ENCODE measurements around the gene P2RX6.
"Not testable (repeated sequence)": the region's sequence is repeated elsewhere in the genome, so short reads cannot be mapped to it uniquely, and the experiment has no call there.

Gene P2RX6

DNA sequence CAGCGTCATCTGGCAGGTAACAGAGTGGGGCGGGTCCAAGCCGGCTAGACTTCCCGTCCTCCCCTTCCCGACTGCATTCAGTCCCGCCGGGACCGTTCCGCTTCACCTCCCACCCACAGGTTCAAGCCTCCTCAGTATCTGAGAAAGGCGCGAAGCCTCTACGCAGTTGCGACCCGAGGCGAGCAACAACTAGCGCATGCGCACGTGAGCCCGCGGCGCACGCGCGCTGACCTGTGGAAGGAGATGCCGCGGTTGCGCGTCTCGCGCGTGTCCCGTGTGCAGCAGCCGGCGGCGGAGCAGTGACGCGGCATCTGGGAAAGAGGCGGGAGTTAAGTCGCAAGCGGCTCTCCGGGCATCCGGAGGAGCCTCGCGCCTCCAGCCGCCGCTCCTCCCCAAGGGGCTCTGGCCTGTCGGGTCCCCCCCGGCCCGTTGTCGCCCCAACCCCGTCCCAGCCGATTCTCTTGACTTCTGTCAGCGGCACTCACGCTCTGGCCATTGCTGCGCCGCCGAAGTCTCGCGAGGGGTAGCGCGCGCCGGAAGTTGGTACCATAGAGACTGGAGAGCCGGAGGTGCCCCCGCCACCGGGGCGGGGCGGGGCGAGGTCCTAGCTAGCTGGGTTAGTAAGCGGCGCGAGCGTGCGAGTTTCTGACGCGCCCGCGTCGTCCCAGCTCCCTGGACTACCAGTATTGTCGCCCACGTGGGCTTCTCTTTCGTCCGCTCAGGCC, 13.2 kb upstream of the P2RX6 start, which contains the start of gene THAP7:
Gene THAP7 (minus strand): TSS at position 518 of the 725 bp plus-strand sequence. CDS start 207 bp downstream, at position 311.
- peaks cover 8 to 26% of the 10 kb centered on the region in 2 donors for H3K36me3 ChIP-seq (ENCODE audit: control insufficient read depth in 2 of 2, insufficient read depth in 2 of 2, low read length in 2 of 2)
- H3K9ac ChIP-seq (ENCODE audit: low read depth in 1 of 2, low read length in 2 of 2), result peak within 1 kb of the TSS; percentile 90 to 91
- no peaks in the 10 kb centered on the region for H3K27me3 ChIP-seq (ENCODE audit: control insufficient read depth in 2 of 2, insufficient read depth in 2 of 2, low read length in 2 of 2)
- H3K4me1 ChIP-seq (ENCODE audit: control insufficient read depth in 2 of 2, insufficient read depth in 2 of 2, low read length in 2 of 2), result peaks cover 22 to 26% of the 10 kb centered on the region in 2 donors
- peak within 1 kb of the TSS; percentile 91 to 93 for H3K4me3 ChIP-seq (ENCODE audit: low read length in 2 of 2)
- H3K9me3 ChIP-seq (ENCODE audit: control insufficient read depth in 2 of 2, low read length in 2 of 2), result no peaks in the 10 kb centered on the region
- H3K27ac ChIP-seq (ENCODE audit: low read depth in 2 of 2, low read length in 2 of 2), result peak within 1 kb of the TSS; percentile 99

DNA sequence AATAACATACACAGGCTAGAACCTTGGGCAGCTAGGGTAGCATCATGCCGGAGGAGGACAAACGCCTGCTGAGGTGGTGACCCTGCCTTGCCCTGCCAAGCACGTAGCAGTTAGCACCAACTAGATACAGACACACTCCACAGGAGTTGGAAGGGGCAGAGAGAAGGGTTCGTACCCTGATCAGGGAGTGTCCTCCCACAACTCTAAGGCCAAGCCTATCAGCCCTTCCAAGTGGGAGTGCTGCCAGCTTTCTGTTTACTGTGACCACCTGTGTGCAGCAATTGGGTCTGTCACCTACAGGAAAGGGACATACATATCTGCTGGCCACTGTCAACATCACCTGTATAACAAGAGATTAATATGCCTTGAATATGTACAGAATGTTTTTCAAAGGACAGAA, 11.2 kb upstream of the P2RX6 start:
- H3K9ac ChIP-seq (ENCODE audit: low read depth in 1 of 2, low read length in 2 of 2), result no peak overlapping the region
- H3K27me3 ChIP-seq (ENCODE audit: control insufficient read depth in 2 of 2, insufficient read depth in 2 of 2, low read length in 2 of 2), result no peaks in the 10 kb centered on the region
- H3K36me3 ChIP-seq (ENCODE audit: control insufficient read depth in 2 of 2, insufficient read depth in 2 of 2, low read length in 2 of 2), result peaks cover 5 to 12% of the 10 kb centered on the region in 2 donors
- no peak overlapping the region for H3K27ac ChIP-seq (ENCODE audit: low read depth in 2 of 2, low read length in 2 of 2)
- H3K4me1 ChIP-seq (ENCODE audit: control insufficient read depth in 2 of 2, insufficient read depth in 2 of 2, low read length in 2 of 2), result peaks cover 22 to 26% of the 10 kb centered on the region in 2 donors
- H3K9me3 ChIP-seq (ENCODE audit: control insufficient read depth in 2 of 2, low read length in 2 of 2), result no peaks in the 10 kb centered on the region
- no peak overlapping the region for H3K4me3 ChIP-seq (ENCODE audit: low read length in 2 of 2)

DNA sequence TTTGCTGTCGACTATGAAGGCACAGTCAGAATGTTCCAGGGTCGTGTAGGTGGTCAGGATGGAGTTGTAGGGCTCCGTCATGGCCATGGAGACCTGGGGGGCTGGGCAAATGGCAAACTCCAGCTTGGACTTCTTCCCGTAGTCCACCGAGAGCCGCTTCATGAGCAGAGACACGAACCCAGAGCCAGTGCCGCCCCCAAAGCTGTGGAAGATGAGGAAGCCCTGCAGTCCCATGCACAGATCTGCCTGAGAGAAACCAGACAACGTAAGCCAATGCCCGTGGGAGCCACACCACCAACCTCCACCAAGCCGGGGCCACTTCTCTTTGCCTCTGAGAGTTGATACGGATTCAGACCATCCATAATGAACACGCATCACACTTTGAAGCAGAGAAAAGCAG, 5.8 kb upstream of the P2RX6 start:
- not testable (repeated sequence) for H3K4me3 ChIP-seq (ENCODE audit: low read length in 2 of 2); H3K27ac ChIP-seq (ENCODE audit: low read depth in 2 of 2, low read length in 2 of 2); H3K27me3 ChIP-seq (ENCODE audit: control insufficient read depth in 2 of 2, insufficient read depth in 2 of 2, low read length in 2 of 2); H3K36me3 ChIP-seq (ENCODE audit: control insufficient read depth in 2 of 2, insufficient read depth in 2 of 2, low read length in 2 of 2); H3K4me1 ChIP-seq (ENCODE audit: control insufficient read depth in 2 of 2, insufficient read depth in 2 of 2, low read length in 2 of 2); H3K9me3 ChIP-seq (ENCODE audit: control insufficient read depth in 2 of 2, low read length in 2 of 2); H3K9ac ChIP-seq (ENCODE audit: low read depth in 1 of 2, low read length in 2 of 2)

DNA sequence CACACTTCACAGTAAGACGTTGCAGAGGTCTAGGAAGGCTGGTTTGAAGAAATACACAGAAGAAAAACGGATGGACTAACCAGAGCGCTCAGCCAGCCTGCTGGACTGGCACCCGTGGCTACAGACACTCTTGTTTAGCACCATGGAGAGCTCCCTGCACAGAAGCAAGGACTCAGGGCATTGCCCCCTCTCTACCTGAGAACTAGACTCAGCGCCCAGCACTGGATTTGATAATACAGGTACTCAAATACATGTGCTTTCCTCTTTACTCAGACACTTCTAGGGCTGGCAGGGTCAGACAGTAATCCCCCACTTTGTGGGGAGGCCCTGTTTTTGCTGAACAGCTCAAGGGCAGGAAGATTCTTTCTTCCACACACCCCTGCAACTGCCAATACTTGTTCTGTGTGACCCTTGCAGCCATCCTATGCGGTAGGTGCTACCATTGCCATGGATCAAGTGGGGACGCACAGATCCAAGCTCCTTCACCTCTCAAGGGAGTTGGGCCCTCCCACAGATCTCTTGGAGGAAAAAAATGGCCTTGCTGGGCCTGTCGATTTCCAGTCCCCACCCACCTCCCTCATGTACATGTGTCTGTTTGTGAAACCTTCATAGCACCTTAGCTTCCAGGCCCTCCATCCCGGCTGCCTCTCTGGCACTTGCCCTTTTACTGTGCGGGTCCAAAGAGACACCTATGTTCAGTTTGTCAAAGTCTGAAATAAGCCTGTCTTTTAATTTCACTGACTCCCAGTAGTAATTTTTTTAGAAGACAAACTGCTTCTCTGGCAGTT, 5.1 kb upstream of the P2RX6 start:
- H3K9ac ChIP-seq (ENCODE audit: low read depth in 1 of 2, low read length in 2 of 2), result no peak overlapping the region
- no peak overlapping the region for H3K27ac ChIP-seq (ENCODE audit: low read depth in 2 of 2, low read length in 2 of 2)
- peaks cover 10% of the 10 kb centered on the region in 2 donors for H3K4me1 ChIP-seq (ENCODE audit: control insufficient read depth in 2 of 2, insufficient read depth in 2 of 2, low read length in 2 of 2)
- no peak overlapping the region for H3K4me3 ChIP-seq (ENCODE audit: low read length in 2 of 2)
- no peaks in the 10 kb centered on the region for H3K9me3 ChIP-seq (ENCODE audit: control insufficient read depth in 2 of 2, low read length in 2 of 2)
- H3K36me3 ChIP-seq (ENCODE audit: control insufficient read depth in 2 of 2, insufficient read depth in 2 of 2, low read length in 2 of 2), result no peaks in the 10 kb centered on the region
- no peaks in the 10 kb centered on the region for H3K27me3 ChIP-seq (ENCODE audit: control insufficient read depth in 2 of 2, insufficient read depth in 2 of 2, low read length in 2 of 2)

DNA sequence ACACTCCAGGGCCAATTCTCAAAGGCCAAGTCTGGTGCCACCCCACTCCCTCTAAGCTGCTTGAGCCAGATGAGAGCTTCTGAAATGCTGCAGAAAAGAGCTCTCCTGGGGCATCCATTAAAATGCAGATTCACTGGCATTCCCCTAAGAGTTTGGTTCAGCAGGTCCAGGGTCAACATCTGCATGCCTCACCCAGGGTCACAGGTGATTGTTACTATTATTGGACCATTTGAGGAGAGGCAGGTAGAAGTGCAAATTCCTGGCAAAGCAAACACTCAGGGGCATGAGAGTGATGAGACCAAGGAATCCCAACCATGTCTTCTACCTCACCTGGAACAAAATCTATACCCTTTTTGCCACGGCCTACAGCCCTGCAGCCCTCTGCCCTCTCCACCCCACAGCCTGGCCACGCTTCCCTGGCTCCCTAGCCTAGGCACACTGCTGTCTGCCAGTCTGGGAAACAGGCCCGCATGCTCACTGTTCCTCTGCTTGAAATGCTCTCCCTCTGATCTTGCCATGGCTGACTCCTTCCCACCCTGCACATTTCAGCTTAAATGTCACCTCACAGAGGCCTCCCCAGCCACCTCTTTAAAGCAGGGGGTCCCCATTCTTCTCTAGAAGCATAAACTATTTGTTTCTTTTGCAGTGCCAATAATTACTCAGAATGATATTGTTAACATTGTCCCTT, 4.4 kb upstream of the P2RX6 start:
- H3K9ac ChIP-seq (ENCODE audit: low read depth in 1 of 2, low read length in 2 of 2), result no peak overlapping the region
- H3K4me1 ChIP-seq (ENCODE audit: control insufficient read depth in 2 of 2, insufficient read depth in 2 of 2, low read length in 2 of 2), result peaks cover 14 to 16% of the 10 kb centered on the region in 2 donors
- H3K4me3 ChIP-seq (ENCODE audit: low read length in 2 of 2), result no peak overlapping the region
- H3K27ac ChIP-seq (ENCODE audit: low read depth in 2 of 2, low read length in 2 of 2), result no peak overlapping the region
- no peaks in the 10 kb centered on the region for H3K36me3 ChIP-seq (ENCODE audit: control insufficient read depth in 2 of 2, insufficient read depth in 2 of 2, low read length in 2 of 2)
- no peaks in the 10 kb centered on the region for H3K27me3 ChIP-seq (ENCODE audit: control insufficient read depth in 2 of 2, insufficient read depth in 2 of 2, low read length in 2 of 2)
- H3K9me3 ChIP-seq (ENCODE audit: control insufficient read depth in 2 of 2, low read length in 2 of 2), result no peaks in the 10 kb centered on the region

DNA sequence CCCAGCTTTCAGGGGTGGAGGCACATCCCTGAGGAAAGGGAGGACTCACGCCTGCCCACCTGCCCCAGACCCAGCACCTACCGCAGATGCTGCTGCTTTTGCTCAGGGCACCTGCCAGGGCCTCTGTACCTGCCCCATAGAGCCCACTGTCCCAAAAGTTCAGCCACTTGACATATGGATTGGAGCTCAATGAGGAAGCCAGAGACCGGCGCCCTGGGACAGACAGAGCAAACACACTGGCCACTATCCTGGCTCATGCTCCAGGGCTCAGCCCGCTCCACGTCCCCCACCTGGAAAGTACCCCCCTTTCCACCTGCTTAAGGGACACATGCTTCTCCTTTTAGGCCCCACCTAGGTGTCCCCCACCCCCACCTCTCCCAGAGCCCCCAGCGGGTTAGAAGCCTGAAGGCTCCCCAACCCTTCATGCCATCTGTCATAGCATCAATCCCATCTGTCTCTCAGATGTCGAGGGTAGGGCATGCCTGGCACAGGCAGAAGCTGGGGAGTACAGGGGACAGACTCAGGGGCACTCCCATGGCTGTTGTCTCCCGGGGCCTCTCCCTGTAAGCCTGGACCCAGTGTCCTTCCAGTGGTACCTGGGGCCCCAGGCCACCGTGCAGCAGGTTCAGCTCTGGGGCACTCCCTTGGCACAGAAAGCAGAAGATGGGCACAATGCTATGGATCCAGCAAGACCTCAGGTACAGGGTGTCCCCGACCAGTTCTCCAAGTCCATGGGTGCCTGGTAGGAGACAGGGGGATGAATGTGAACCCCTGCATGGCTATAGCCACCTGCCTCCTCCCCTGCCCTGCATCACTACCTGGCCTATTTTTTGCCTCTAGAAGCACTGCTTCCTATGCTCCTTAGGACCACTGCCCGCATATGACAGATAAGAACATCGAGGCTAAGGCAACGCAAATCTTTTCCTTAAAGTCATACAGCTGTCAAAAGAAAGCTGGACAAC, 2.2 kb upstream of the P2RX6 start:
- Histone ChIP-seq H3K27ac (ENCODE audit: low read depth in 2 of 2, low read length in 2 of 2) (no peak overlapping the region), H3K27me3 (ENCODE audit: control insufficient read depth in 2 of 2, insufficient read depth in 2 of 2, low read length in 2 of 2) (no peaks in the 10 kb centered on the region), H3K4me1 (ENCODE audit: control insufficient read depth in 2 of 2, insufficient read depth in 2 of 2, low read length in 2 of 2) (peaks cover 18 to 19% of the 10 kb centered on the region in 2 donors), H3K4me3 (ENCODE audit: low read length in 2 of 2) (no peak overlapping the region), H3K9ac (ENCODE audit: low read depth in 1 of 2, low read length in 2 of 2) (no peak overlapping the region), H3K9me3 (ENCODE audit: control insufficient read depth in 2 of 2, low read length in 2 of 2) (no peaks in the 10 kb centered on the region), H3K36me3 (ENCODE audit: control insufficient read depth in 2 of 2, insufficient read depth in 2 of 2, low read length in 2 of 2) (no peaks in the 10 kb centered on the region)

DNA sequence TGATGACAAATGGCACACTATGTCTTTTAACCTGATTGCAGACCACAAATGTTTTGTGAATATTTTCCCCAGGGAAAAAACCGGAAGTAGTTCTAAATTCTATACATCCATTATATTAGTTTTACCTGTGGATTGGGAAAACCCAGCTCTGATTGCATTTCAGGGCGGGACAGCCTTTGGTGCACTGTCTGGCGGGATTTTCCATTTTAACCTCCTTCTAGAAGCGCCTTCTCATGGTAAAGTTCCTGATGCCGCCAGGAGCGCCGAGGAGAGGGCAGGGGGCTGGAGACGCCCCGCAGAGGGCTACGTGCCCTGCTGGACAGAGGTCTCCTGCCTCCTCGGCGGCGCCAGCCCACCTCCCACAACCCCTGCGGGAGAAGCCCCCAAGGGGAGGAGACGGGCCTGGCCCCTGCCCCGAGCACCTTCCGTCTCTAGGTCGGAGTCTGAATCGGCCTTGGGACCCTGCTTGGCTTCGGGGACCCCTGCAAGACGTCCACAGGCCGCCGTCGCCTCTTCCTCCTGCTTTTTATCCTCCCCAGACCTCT, 1.2 kb upstream of the P2RX6 start:
- Histone ChIP-seq H3K27me3 (ENCODE audit: control insufficient read depth in 2 of 2, insufficient read depth in 2 of 2, low read length in 2 of 2) (no peaks in the 10 kb centered on the region), H3K4me1 (ENCODE audit: control insufficient read depth in 2 of 2, insufficient read depth in 2 of 2, low read length in 2 of 2) (peaks cover 18 to 19% of the 10 kb centered on the region in 2 donors), H3K36me3 (ENCODE audit: control insufficient read depth in 2 of 2, insufficient read depth in 2 of 2, low read length in 2 of 2) (no peaks in the 10 kb centered on the region), H3K9me3 (ENCODE audit: control insufficient read depth in 2 of 2, low read length in 2 of 2) (no peaks in the 10 kb centered on the region), H3K27ac (ENCODE audit: low read depth in 2 of 2, low read length in 2 of 2) (peak overlapping the region; percentile 36 to 52), H3K9ac (ENCODE audit: low read depth in 1 of 2, low read length in 2 of 2) (peak overlapping the region in 1 of 2 donors; percentile 57), H3K4me3 (ENCODE audit: low read length in 2 of 2) (peak overlapping the region; percentile 65 to 70)

DNA sequence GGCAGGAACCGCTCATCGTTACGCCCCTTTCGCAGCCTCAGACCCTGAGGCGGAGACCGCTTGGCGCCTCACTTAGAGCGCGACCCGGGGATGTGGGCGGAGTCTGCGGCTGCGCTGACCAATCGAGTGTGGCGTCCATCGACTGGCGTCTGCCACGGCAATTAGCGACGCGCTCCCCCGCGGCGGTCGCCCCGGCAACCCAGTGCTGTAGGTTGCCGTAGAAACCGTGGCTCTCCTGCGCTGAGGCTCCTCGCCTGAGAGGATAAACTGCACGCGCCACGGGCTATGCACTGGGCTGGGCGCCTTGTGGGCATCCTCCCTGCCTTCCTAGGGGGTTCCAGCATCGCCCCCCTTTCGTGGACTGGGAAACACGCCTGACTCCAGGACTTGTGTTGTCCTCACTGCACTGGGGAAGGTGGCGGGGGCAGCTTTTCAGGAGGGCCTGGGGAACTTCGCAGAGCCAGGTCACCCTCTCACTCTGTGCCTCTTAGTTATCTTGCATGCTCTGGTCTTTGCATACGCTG, 701 bp upstream of the P2RX6 start:
- peaks cover 18 to 19% of the 10 kb centered on the region in 2 donors for H3K4me1 ChIP-seq (ENCODE audit: control insufficient read depth in 2 of 2, insufficient read depth in 2 of 2, low read length in 2 of 2)
- peak overlapping the region; percentile 36 to 56 for H3K27ac ChIP-seq (ENCODE audit: low read depth in 2 of 2, low read length in 2 of 2)
- H3K9me3 ChIP-seq (ENCODE audit: control insufficient read depth in 2 of 2, low read length in 2 of 2), result no peaks in the 10 kb centered on the region
- peak overlapping the region; percentile 65 to 70 for H3K4me3 ChIP-seq (ENCODE audit: low read length in 2 of 2)
- no peaks in the 10 kb centered on the region for H3K27me3 ChIP-seq (ENCODE audit: control insufficient read depth in 2 of 2, insufficient read depth in 2 of 2, low read length in 2 of 2)
- H3K36me3 ChIP-seq (ENCODE audit: control insufficient read depth in 2 of 2, insufficient read depth in 2 of 2, low read length in 2 of 2), result no peaks in the 10 kb centered on the region
- H3K9ac ChIP-seq (ENCODE audit: low read depth in 1 of 2, low read length in 2 of 2), result peak overlapping the region; percentile 8 to 57

DNA sequence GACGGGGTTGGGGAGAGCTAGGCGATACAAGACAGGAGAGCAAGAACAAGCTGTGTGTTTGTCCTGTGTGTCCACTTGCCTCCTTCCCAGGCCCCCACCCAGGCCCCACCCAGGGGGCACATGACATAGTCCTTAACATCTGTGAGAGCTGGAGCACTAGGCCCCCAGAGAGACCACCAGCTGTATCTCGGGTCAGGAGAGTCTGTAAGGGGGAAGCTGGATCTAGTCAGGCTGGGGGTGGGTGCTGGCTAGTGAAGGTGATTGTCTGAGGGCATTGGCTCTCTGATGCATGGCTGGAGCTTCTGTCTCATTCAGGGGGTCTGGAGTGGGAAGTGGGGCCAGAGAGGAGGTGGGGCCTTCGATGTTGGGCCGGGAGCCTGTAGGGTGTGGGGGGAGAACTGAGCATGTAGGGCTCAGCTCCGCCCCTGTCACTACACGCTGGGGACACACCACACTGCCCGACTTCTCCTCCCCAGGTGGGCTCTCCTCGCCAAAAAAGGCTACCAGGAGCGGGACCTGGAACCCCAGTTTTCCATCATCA, 571 bp downstream of the P2RX6 start:
- no peak overlapping the region for H3K4me3 ChIP-seq (ENCODE audit: low read length in 2 of 2)
- no peaks in the 10 kb centered on the region for H3K9me3 ChIP-seq (ENCODE audit: control insufficient read depth in 2 of 2, low read length in 2 of 2)
- H3K4me1 ChIP-seq (ENCODE audit: control insufficient read depth in 2 of 2, insufficient read depth in 2 of 2, low read length in 2 of 2), result peaks cover 18 to 19% of the 10 kb centered on the region in 2 donors
- H3K27me3 ChIP-seq (ENCODE audit: control insufficient read depth in 2 of 2, insufficient read depth in 2 of 2, low read length in 2 of 2), result no peaks in the 10 kb centered on the region
- H3K27ac ChIP-seq (ENCODE audit: low read depth in 2 of 2, low read length in 2 of 2), result peak overlapping the region in 1 of 2 donors; percentile 56
- no peaks in the 10 kb centered on the region for H3K36me3 ChIP-seq (ENCODE audit: control insufficient read depth in 2 of 2, insufficient read depth in 2 of 2, low read length in 2 of 2)
- H3K9ac ChIP-seq (ENCODE audit: low read depth in 1 of 2, low read length in 2 of 2), result no peak overlapping the region

All from mucosa of rectum (tissue), 2 donors.